Smooth muscle cell (in vitro differentiated cells): ENCODE data around the gene GATAD2B. TPM values are rescaled to one million over a fixed set of nuclear protein-coding genes. Genes with fewer than 3 reads are reported as not detected.
A peak's percentile ranks its signal among the peaks of the same experiment; 100 is the strongest.

Experiments used
- DNase-seq: peaks from one replicate; lab custom pipeline; 2025; ENCODE audit not compliant: unreplicated experiment; lab: John Stamatoyannopoulos, UW
- H2AFZ ChIP-seq: fragments of 200-600 bp; sonication (generic); 2 replicates; pipeline ENCODE4 v1.6.0; 2016; ENCODE audit warnings: antibody characterized with exemption, low read depth, mild to moderate bottlenecking
- H3F3A ChIP-seq: fragments of 200-600 bp; sonication (generic); 2 replicates; pipeline ENCODE4 v1.6.0; 2017; ENCODE audit warnings: antibody characterized with exemption, low read depth
- H3K27ac ChIP-seq: fragments of 200-600 bp; sonication (generic); 2 replicates; pipeline ENCODE4 v1.5.1; 2016; ENCODE audit warnings: low read depth, mild to moderate bottlenecking
- H3K27me3 ChIP-seq: fragments of 200-600 bp; sonication (generic); 2 replicates; pipeline ENCODE4 v1.6.1; 2016; ENCODE audit warnings: low read depth, mild to moderate bottlenecking
- H3K36me3 ChIP-seq: fragments of 200-600 bp; sonication (generic); 2 replicates; pipeline ENCODE4 v1.5.1; 2016; ENCODE audit warnings: low read depth
- H3K4me1 ChIP-seq: fragments of 200-600 bp; sonication (generic); 2 replicates; pipeline ENCODE4 v1.5.1; 2016; ENCODE audit warnings: low read depth
- H3K4me2 ChIP-seq: fragments of 200-600 bp; sonication (generic); 2 replicates; pipeline ENCODE4 v1.6.0; 2016; ENCODE audit warnings: mild to moderate bottlenecking
- H3K4me3 ChIP-seq: fragments of 200-600 bp; sonication (generic); 2 replicates; pipeline ENCODE4 v1.5.1; 2016; ENCODE audit warnings: mild to moderate bottlenecking
- H3K79me2 ChIP-seq: fragments of 200-600 bp; sonication (generic); 2 replicates; pipeline ENCODE4 v1.6.0; 2016; ENCODE audit warnings: low read depth, mild to moderate bottlenecking
- H3K9ac ChIP-seq: fragments of 200-600 bp; sonication (generic); 2 replicates; pipeline ENCODE4 v1.6.0; 2016; ENCODE audit warnings: low read depth
- H3K9me3 ChIP-seq: fragments of 200-600 bp; sonication (generic); replicated peaks from 2 replicates; pipeline ENCODE4 v1.5.1; 2016; ENCODE audit warnings: low read depth
- H4K20me1 ChIP-seq: fragments of 200-600 bp; sonication (generic); 2 replicates; pipeline ENCODE4 v1.6.0; 2016; ENCODE audit warnings: low read depth
- WGBS: methylation state at CpG from one replicate; pipeline ENCODE4 v1.1.7; 2016; ENCODE audit warnings: low lambda C conversion rate; 5-methylcytosine and 5-hydroxymethylcytosine counted together
- polyA plus RNA-seq: library from polyadenylated mRNA; unstranded; fragments of >200 nt; fragmentation: Nextera tagmentation; extraction: Ambion mirVana; gene quantifications from 2 replicates; pipeline ENCODE4 v1.2.1, GENCODE V29; 2016
- total RNA-seq: library from RNA; depleted of rRNA; stranded (reverse); fragments of >200 nt; gene quantifications from 2 replicates; pipeline ENCODE4 v1.2.3, GENCODE V29; 2014
- TF ChIP-seq, protein P1 (sequence below): fragments of 200-600 bp; sonication (generic); IDR thresholded peaks from 2 replicates; pipeline ENCODE4 v1.5.1; 2017; ENCODE audit warnings: borderline replicate concordance, mild to moderate bottlenecking, antibody characterized with exemption; ENCODE audit not compliant: insufficient read depth, poor library complexity, severe bottlenecking

The GATAD2B gene
- total and polyA plus RNA-seq, 2 experiments from 2014 or later: 7.8 to 24.9 TPM

DNA sequence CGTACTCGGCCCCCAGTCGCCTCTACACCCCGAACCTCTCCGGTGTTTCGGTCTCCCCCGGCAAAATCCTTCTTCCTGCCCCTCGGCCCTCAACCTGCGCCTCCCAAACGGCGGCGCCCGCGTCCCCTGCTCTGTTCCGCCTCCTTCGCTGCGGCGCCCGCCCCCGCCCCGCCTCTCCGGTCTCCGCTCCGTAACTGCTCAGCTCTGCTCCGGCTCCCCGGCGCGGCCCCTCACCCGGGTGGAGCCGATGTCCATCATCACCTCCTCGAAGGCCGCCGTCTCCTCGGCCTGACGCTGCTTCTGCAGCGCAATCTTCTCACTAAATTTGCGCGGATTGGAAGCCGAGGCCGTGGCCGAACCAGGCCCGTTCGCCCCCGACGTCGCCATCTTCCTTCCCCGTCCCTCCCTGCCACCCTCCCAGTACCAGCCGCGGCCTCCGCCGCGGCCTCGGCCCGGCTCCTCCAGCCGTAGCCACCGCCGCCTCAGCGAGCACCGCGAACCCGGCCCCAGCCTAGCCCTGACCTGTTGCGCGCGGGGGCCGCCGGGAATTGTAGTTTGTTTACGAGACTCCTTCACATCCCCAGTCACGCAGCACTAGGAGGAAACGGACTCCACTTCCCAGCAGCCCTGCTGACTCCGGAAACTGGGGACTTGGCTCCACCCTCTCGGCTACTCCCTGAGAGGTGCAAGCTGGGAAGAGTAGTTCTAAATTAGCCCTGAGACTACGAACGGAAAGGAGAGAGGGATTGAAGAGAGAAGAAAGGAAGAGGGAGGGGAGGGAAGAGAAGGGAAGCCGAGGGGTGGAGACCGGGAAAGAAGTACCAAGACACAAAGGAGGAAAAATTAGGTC, 35.6 kb upstream of the GATAD2B start, which contains the start of gene CRTC2:
Gene CRTC2 (minus strand): TSS at position 502 of the 850 bp plus-strand sequence. CDS start 115 bp downstream, at position 387.
- no peaks in the 10 kb centered on the region for H3K9me3 ChIP-seq
- peaks cover 18% of the 10 kb centered on the region for H3K4me1 ChIP-seq
- H3K36me3 ChIP-seq: no peaks in the 10 kb centered on the region
- no peak within 1 kb of the TSS for H2AFZ ChIP-seq
- H3K9ac ChIP-seq: peak within 1 kb of the TSS; percentile 93
- peaks cover 67% of the 10 kb centered on the region for H3K79me2 ChIP-seq
- DNase-seq: peak; percentile 86
- peak within 1 kb of the TSS; percentile 85 for H3K27ac ChIP-seq
- peak within 1 kb of the TSS; percentile 96 for H3K4me3 ChIP-seq
- 1% methylated on average over 37 of the region's 75 CpGs for WGBS
- H3K4me2 ChIP-seq: peak within 1 kb of the TSS; percentile 91
- no peaks in the 10 kb centered on the region for H3K27me3 ChIP-seq
- H3F3A ChIP-seq: peaks cover 4% of the 10 kb centered on the region
- TF ChIP-seq, protein P1, sequence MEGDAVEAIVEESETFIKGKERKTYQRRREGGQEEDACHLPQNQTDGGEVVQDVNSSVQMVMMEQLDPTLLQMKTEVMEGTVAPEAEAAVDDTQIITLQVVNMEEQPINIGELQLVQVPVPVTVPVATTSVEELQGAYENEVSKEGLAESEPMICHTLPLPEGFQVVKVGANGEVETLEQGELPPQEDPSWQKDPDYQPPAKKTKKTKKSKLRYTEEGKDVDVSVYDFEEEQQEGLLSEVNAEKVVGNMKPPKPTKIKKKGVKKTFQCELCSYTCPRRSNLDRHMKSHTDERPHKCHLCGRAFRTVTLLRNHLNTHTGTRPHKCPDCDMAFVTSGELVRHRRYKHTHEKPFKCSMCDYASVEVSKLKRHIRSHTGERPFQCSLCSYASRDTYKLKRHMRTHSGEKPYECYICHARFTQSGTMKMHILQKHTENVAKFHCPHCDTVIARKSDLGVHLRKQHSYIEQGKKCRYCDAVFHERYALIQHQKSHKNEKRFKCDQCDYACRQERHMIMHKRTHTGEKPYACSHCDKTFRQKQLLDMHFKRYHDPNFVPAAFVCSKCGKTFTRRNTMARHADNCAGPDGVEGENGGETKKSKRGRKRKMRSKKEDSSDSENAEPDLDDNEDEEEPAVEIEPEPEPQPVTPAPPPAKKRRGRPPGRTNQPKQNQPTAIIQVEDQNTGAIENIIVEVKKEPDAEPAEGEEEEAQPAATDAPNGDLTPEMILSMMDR: no peak
- H4K20me1 ChIP-seq: peaks cover 59% of the 10 kb centered on the region

- H3K9ac ChIP-seq: peak overlapping the region; percentile 93
- DNase-seq: no peak
- under 1% methylated on average over 13 of the region's 13 CpGs for WGBS
- peaks cover 16% of the 10 kb centered on the region for H3K4me1 ChIP-seq
- H3F3A ChIP-seq: no peaks in the 10 kb centered on the region
- H4K20me1 ChIP-seq: peaks cover 62% of the 10 kb centered on the region
- TF ChIP-seq, protein P1: no peak
- no peak overlapping the region for H2AFZ ChIP-seq
- H3K9me3 ChIP-seq: no peaks in the 10 kb centered on the region
- H3K4me3 ChIP-seq: peak overlapping the region; percentile 96
- H3K79me2 ChIP-seq: peaks cover 62% of the 10 kb centered on the region
- H3K27me3 ChIP-seq: no peaks in the 10 kb centered on the region
- peak overlapping the region; percentile 85 for H3K27ac ChIP-seq
- no peaks in the 10 kb centered on the region for H3K36me3 ChIP-seq
- H3K4me2 ChIP-seq: peak overlapping the region; percentile 91
Observed at GRCh38 chr1:153957744-153958110, 35.0 kb upstream of the GATAD2B start.

DNA sequence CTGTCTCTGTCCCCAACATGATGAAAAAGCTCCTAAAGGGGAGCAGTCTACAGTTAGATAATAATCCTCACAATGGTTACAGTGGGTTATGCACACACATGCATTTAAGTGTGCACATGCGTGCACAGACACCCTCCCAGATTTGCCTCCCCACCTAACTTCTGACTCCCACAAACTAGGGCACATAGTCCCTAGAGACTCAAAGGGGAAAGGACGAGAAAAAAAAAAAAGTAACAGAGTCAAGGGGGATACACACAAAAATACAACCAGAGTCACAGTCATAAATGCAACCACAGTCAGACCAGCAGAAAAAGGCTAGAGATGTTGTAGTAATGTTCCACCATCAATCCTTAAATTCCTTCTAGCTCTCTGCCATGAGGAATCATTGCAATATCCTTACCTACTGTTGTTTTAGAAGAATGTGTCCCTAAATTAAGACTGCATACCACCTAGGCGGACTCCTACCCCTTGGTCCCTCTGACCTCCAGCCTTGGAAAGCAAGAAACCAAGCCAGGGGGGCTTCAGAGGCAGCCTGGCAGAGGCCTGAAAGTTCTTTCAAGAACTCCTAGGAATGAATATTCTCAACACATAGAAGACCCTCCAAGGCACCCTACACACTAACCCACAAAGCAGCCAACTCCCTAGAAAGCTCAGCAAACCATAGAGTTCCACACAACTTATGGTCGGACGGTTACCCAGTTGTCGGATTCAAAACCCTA, 34.4 kb upstream of the GATAD2B start:
- Histone ChIP-seq H3K9me3 (no peaks in the 10 kb centered on the region), H2AFZ (no peak overlapping the region), H3K36me3 (no peaks in the 10 kb centered on the region), H3K9ac (peak overlapping the region; percentile 93), H3K4me3 (peak overlapping the region; percentile 96), H3K4me1 (peaks cover 12% of the 10 kb centered on the region), H3K4me2 (peak overlapping the region; percentile 91), H3K79me2 (peaks cover 57% of the 10 kb centered on the region), H3F3A (no peaks in the 10 kb centered on the region), H4K20me1 (peaks cover 58% of the 10 kb centered on the region), H3K27me3 (no peaks in the 10 kb centered on the region), H3K27ac (peak overlapping the region; percentile 85)
- DNase-seq: no peak
- 43% methylated on average over 6 of the region's 6 CpGs for WGBS
- TF ChIP-seq, protein P1: no peak
